ENCODE data around the gene NEK10.

Gene NEK10

DNA sequence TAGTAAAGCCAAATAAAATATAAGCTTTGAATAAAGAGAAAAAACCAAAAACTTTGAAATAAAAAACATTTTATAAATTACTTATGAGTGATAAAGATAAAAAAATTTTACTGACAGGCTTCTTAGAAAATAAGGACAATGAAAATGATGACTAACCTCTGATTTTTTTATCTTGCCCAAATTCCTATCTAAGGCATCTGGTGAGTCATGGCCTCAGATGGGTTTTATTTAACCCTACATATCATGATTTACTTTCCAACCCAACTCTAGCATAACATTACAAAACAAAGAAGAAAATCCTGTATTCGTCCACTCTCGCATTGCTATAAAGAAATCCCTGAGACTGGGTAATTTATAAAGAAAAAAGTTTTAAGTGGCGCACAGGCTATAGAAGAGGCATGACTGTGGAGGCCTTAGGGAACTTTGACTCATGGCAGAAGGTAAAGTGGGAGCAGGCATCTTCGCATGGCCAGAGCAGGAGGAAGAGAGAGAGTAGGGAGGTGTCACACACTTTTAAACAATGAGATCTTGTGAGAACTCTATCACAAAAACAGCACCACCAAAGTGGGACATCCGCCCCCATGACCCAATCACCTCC lies 152.1 kb downstream of the NEK10 start:
- H3K36me3 ChIP-seq (ENCODE audit: control insufficient read depth, insufficient read depth, low read length) = no peaks in the 10 kb centered on the region
- H3K9ac ChIP-seq (ENCODE audit: low read depth, low read length) = no peak overlapping the region
- no peaks in the 10 kb centered on the region for H3K9me3 ChIP-seq (ENCODE audit: control insufficient read depth, insufficient read depth, low read length)
- no peak overlapping the region for H3K4me3 ChIP-seq (ENCODE audit: low read depth, low read length)
- H3K4me1 ChIP-seq (ENCODE audit: control insufficient read depth, insufficient read depth, low read length) = no peaks in the 10 kb centered on the region
- H3K27me3 ChIP-seq (ENCODE audit: control insufficient read depth, insufficient read depth, low read length) = no peaks in the 10 kb centered on the region

DNA sequence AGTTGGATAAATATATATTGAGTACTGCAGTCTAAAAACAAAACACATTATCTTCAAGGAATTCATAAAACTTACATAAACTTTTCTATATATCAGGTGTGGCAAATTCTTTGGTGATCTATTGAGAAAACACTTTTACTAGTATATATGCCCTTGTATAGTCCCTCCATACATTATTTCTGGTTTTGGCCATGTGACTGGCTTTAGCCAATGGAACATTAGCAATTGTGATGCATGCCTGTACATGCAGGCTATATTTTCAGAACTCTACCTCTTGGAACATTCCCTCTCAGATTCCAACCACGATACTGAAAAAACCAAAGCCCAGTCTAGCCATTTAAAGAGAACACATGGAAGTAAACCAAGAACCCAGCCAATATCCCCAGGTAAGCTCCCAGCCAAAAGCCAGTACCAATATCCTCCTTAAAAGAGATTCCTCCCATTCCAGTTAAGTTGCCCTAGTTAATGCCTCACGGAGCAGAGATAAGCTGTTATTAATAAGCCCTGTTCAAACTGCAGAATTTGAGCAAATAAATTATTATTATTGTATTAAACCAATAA lies 152.8 kb downstream of the NEK10 start:
- H3K4me1 ChIP-seq (ENCODE audit: control insufficient read depth, insufficient read depth, low read length) = no peaks in the 10 kb centered on the region
- H3K9me3 ChIP-seq (ENCODE audit: control insufficient read depth, insufficient read depth, low read length) = no peaks in the 10 kb centered on the region
- H3K36me3 ChIP-seq (ENCODE audit: control insufficient read depth, insufficient read depth, low read length) = no peaks in the 10 kb centered on the region
- H3K4me3 ChIP-seq (ENCODE audit: low read depth, low read length) = no peak overlapping the region
- no peak overlapping the region for H3K9ac ChIP-seq (ENCODE audit: low read depth, low read length)
- H3K27me3 ChIP-seq (ENCODE audit: control insufficient read depth, insufficient read depth, low read length) = no peaks in the 10 kb centered on the region

- Histone ChIP-seq H3K4me3 (ENCODE audit: low read depth, low read length) (no peak overlapping the region), H3K36me3 (ENCODE audit: control insufficient read depth, insufficient read depth, low read length) (no peaks in the 10 kb centered on the region), H3K4me1 (ENCODE audit: control insufficient read depth, insufficient read depth, low read length) (no peaks in the 10 kb centered on the region), H3K9me3 (ENCODE audit: control insufficient read depth, insufficient read depth, low read length) (no peaks in the 10 kb centered on the region), H3K27me3 (ENCODE audit: control insufficient read depth, insufficient read depth, low read length) (no peaks in the 10 kb centered on the region), H3K9ac (ENCODE audit: low read depth, low read length) (no peak overlapping the region)
Observed at GRCh38 chr3:27213450-27213849, 155.7 kb downstream of the NEK10 start.

GRCh38 chr3:27209617-27210264 lies 159.4 kb downstream of the NEK10 start:
- H3K9ac ChIP-seq (ENCODE audit: low read depth, low read length) = no peak overlapping the region
- no peaks in the 10 kb centered on the region for H3K4me1 ChIP-seq (ENCODE audit: control insufficient read depth, insufficient read depth, low read length)
- no peaks in the 10 kb centered on the region for H3K36me3 ChIP-seq (ENCODE audit: control insufficient read depth, insufficient read depth, low read length)
- no peaks in the 10 kb centered on the region for H3K27me3 ChIP-seq (ENCODE audit: control insufficient read depth, insufficient read depth, low read length)
- no peak overlapping the region for H3K4me3 ChIP-seq (ENCODE audit: low read depth, low read length)
- no peaks in the 10 kb centered on the region for H3K9me3 ChIP-seq (ENCODE audit: control insufficient read depth, insufficient read depth, low read length)

DNA sequence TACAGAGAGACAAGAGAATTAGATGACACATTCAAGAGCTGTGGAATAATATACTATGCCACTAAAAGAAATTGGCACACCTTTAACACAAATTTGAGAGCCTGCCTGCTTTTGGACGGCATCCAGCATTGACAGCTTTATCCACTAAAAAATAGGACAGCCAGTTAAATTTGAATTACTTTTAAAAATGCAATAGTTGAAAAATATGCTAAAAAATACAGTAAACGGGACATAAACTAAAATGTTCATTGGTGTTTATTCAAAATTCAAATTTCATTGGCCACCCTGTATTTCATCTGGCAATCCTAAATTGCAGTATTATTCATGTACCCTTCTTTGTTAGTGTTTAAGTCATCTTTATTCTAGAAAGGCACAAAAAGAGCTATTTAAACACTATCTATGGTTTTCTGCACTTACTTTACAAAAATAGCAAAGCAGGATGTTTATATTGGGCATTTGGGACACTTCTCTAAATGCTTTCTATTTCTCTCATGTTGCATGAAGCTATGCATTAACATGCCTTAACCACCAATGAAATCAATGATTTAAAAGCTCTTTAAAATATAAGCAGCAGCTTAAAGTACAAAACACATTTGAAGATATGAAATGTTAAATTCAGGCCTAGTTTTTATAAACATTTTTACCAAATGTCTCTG lies 160.1 kb downstream of the NEK10 start:
- no peaks in the 10 kb centered on the region for H3K4me1 ChIP-seq (ENCODE audit: control insufficient read depth, insufficient read depth, low read length)
- H3K27me3 ChIP-seq (ENCODE audit: control insufficient read depth, insufficient read depth, low read length) = no peaks in the 10 kb centered on the region
- H3K9me3 ChIP-seq (ENCODE audit: control insufficient read depth, insufficient read depth, low read length) = no peaks in the 10 kb centered on the region
- H3K36me3 ChIP-seq (ENCODE audit: control insufficient read depth, insufficient read depth, low read length) = no peaks in the 10 kb centered on the region
- no peak overlapping the region for H3K4me3 ChIP-seq (ENCODE audit: low read depth, low read length)
- no peak overlapping the region for H3K9ac ChIP-seq (ENCODE audit: low read depth, low read length)

DNA sequence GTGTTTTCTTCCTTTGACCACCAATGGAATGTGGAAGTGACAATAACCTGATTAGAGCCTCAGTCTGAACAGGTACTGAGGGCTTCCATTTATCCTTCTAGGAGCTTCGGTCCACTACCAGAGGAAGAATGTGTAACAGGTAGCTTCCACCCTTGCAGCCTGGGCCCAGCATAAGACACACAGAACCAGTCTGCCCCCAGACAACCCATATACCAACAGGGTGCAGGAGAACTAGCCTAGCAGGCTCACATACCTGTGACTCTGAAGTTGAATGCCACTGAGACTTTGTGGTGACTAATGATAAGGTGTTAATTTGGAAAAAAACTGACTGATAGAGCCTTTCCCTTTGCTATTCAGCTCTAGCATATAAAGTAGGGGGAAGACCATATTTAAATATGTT lies 166.2 kb downstream of the NEK10 start:
- no peaks in the 10 kb centered on the region for H3K27me3 ChIP-seq (ENCODE audit: control insufficient read depth, insufficient read depth, low read length)
- no peak overlapping the region for H3K9ac ChIP-seq (ENCODE audit: low read depth, low read length)
- H3K9me3 ChIP-seq (ENCODE audit: control insufficient read depth, insufficient read depth, low read length) = no peaks in the 10 kb centered on the region
- no peaks in the 10 kb centered on the region for H3K4me1 ChIP-seq (ENCODE audit: control insufficient read depth, insufficient read depth, low read length)
- no peaks in the 10 kb centered on the region for H3K36me3 ChIP-seq (ENCODE audit: control insufficient read depth, insufficient read depth, low read length)
- H3K4me3 ChIP-seq (ENCODE audit: low read depth, low read length) = no peak overlapping the region

GRCh38 chr3:27201492-27201891 lies 167.7 kb downstream of the NEK10 start:
- no peak overlapping the region for H3K9ac ChIP-seq (ENCODE audit: low read depth, low read length)

DNA sequence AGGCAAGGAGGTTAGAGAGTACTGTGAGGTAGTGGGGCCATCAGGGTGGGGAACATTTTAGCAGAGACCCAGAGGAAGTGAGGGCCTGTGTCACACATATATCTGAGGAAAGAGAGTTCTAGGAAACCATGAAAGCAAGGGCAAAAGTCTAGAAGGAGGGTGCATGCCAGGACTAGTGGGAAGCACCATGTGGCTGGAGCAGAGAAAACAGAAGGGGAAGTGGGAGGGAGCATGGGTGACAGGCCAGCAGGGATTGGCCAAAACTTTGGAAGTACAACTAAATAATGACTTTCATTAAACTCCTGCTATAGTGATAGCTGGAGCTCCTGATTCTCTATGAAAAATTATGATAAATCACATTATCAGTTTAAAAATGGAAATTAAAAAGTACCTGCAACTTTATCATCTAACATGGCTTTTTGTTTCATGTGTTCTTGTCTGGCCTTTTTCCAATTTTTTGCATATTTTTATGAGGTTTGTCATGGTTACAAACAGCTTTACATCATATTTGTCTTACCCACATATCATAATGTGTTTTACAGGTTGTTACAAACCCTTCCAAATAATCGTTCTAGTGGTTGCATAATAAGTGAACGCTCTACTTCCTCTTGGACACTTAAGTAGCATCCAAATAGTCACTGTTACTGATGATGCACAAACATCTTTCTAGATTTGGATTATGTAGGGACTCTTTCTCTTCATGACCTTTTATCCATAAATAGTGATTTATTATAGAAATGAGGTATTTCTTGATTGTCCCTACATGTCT lies 168.3 kb downstream of the NEK10 start:
- Histone ChIP-seq H3K9me3 (ENCODE audit: control insufficient read depth, insufficient read depth, low read length) (no peaks in the 10 kb centered on the region), H3K9ac (ENCODE audit: low read depth, low read length) (no peak overlapping the region)

More at GRCh38 chr3:27201492-27201891, 167.7 kb downstream of the NEK10 start:
- Histone ChIP-seq H3K9me3 (ENCODE audit: control insufficient read depth, insufficient read depth, low read length) (no peaks in the 10 kb centered on the region), H3K4me1 (ENCODE audit: control insufficient read depth, insufficient read depth, low read length) (no peaks in the 10 kb centered on the region), H3K27me3 (ENCODE audit: control insufficient read depth, insufficient read depth, low read length) (no peaks in the 10 kb centered on the region), H3K4me3 (ENCODE audit: low read depth, low read length) (no peak overlapping the region), H3K36me3 (ENCODE audit: control insufficient read depth, insufficient read depth, low read length) (no peaks in the 10 kb centered on the region)

DNA sequence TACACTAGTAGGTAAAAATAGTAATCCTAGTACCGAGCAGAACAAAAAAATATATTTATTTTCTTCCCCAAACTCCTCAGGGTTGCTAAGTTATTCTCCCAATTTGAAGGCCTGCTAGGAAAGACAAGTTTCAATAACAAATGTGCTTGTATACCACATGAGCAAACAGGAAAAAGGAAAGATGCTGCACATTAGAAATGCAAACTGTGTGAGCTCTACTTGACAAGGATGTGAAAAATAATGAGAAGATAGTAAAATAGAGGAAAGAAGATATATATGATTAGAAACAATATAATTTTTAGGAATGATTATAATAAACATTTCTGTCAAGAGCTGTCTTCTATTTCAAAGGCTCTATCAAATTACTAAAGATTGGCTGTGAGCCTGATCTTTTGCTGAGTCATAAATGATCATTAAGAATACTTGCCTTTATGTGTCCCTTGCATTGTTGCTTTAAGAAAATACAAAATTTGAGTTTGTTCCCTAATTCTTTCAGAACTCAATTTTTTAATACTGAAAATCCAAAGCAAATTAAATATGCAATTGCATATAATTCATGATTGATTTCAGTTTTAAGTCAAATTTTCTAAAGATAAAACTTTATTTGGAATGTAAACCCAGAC lies 174.2 kb downstream of the NEK10 start:
- Histone ChIP-seq H3K4me3 (ENCODE audit: low read depth, low read length) (no peak overlapping the region), H3K9ac (ENCODE audit: low read depth, low read length) (no peak overlapping the region), H3K27me3 (ENCODE audit: control insufficient read depth, insufficient read depth, low read length) (no peaks in the 10 kb centered on the region), H3K9me3 (ENCODE audit: control insufficient read depth, insufficient read depth, low read length) (no peaks in the 10 kb centered on the region), H3K36me3 (ENCODE audit: control insufficient read depth, insufficient read depth, low read length) (no peaks in the 10 kb centered on the region), H3K4me1 (ENCODE audit: control insufficient read depth, insufficient read depth, low read length) (no peaks in the 10 kb centered on the region)

More for the DNA sequence above, 168.3 kb downstream of the NEK10 start:
- Histone ChIP-seq H3K27me3 (ENCODE audit: control insufficient read depth, insufficient read depth, low read length) (no peaks in the 10 kb centered on the region), H3K4me3 (ENCODE audit: low read depth, low read length) (no peak overlapping the region), H3K36me3 (ENCODE audit: control insufficient read depth, insufficient read depth, low read length) (no peaks in the 10 kb centered on the region), H3K4me1 (ENCODE audit: control insufficient read depth, insufficient read depth, low read length) (no peaks in the 10 kb centered on the region)

GRCh38 chr3:27193056-27193455 lies 176.1 kb downstream of the NEK10 start:
- H3K4me1 ChIP-seq (ENCODE audit: control insufficient read depth, insufficient read depth, low read length) = no peaks in the 10 kb centered on the region
- H3K36me3 ChIP-seq (ENCODE audit: control insufficient read depth, insufficient read depth, low read length) = no peaks in the 10 kb centered on the region
- H3K9ac ChIP-seq (ENCODE audit: low read depth, low read length) = no peak overlapping the region
- no peak overlapping the region for H3K4me3 ChIP-seq (ENCODE audit: low read depth, low read length)
- no peaks in the 10 kb centered on the region for H3K27me3 ChIP-seq (ENCODE audit: control insufficient read depth, insufficient read depth, low read length)
- no peaks in the 10 kb centered on the region for H3K9me3 ChIP-seq (ENCODE audit: control insufficient read depth, insufficient read depth, low read length)

DNA sequence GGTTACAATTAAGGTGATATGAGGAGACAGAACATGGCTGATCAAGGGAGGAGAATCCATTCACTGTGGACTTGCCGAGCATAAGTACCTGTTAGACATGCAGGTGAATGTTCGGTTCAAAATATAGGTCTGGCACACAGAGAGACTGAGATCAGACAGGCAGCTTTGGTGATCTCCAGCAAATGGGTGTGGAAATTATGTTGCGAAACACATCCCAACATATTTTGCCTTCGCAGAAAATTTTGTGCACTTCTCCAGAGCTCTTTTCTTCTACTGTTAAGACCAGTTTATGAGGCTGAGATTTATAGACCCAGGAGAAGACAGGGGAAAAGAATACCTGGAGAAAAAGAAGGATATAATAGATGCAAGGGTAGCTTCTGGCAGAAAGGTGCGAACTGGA lies 183.2 kb downstream of the NEK10 start:
- no peaks in the 10 kb centered on the region for H3K27me3 ChIP-seq (ENCODE audit: control insufficient read depth, insufficient read depth, low read length)
- no peaks in the 10 kb centered on the region for H3K9me3 ChIP-seq (ENCODE audit: control insufficient read depth, insufficient read depth, low read length)

More for the DNA sequence above, 183.2 kb downstream of the NEK10 start:
- no peaks in the 10 kb centered on the region for H3K4me1 ChIP-seq (ENCODE audit: control insufficient read depth, insufficient read depth, low read length)
- H3K4me3 ChIP-seq (ENCODE audit: low read depth, low read length) = no peak overlapping the region
- H3K36me3 ChIP-seq (ENCODE audit: control insufficient read depth, insufficient read depth, low read length) = no peaks in the 10 kb centered on the region
- no peak overlapping the region for H3K9ac ChIP-seq (ENCODE audit: low read depth, low read length)
